A549 treated with AZD9567 at 1 μM for 4 hours (cell line): ENCODE data around the gene KIAA0232. TPM values are rescaled to one million over a fixed set of nuclear protein-coding genes. Genes with fewer than 3 reads are reported as not detected.

Experiments
- total RNA-seq: library from RNA; stranded (reverse); fragments of 200-300 nt; extraction: Qiagen RNA extraction; gene quantifications from 5 replicates; pipeline ENCODE4 v1.2.3, GENCODE V29; 2022; ENCODE audit not compliant: insufficient read depth

Gene KIAA0232
- total RNA-seq, result 10.4 to 15.7 TPM (median 14.1 TPM) in 5 replicates

GRCh38 chr4:6782147-6782845 lies at the start of gene KIAA0232:
Gene KIAA0232, plus strand, starts transcription at chr4:6782727. Its CDS starts 41,727 bp downstream, at chr4:6824454.

GRCh38 chr4:6909113-6909969 lies 126.8 kb downstream of the KIAA0232 start, which contains the start of gene TBC1D14:
Gene TBC1D14, plus strand, starts transcription at chr4:6909826. Its CDS starts 13,564 bp downstream, at chr4:6923390.

Other genes starting within 250 kb of the KIAA0232 start
- 8.3 to 10.8 TPM (median 10.2 TPM) in 5 replicates for gene MAN2B2, start 207.5 kb upstream of the KIAA0232 start, total RNA-seq
- 242 to 259 TPM (median 251 TPM) in 5 replicates for gene MRFAP1, start 142.0 kb upstream of the KIAA0232 start, total RNA-seq
- 74.1 to 126 TPM (median 108 TPM) in 5 replicates for gene S100P, start 88.8 kb upstream of the KIAA0232 start, total RNA-seq
- 27.7 to 35.9 TPM (median 32.4 TPM) in 5 replicates for gene MRFAP1L1, start 72.9 kb upstream of the KIAA0232 start, total RNA-seq
- 13.7 to 18.7 TPM (median 16.4 TPM) in 5 replicates for gene BLOC1S4, start 66.6 kb upstream of the KIAA0232 start, total RNA-seq
- 34.4 to 41.2 TPM (median 38.2 TPM) in 5 replicates for gene TBC1D14, start 127.1 kb downstream of the KIAA0232 start, total RNA-seq